Keratinocyte (primary cell): Measurements from ENCODE around the gene CLIP4.

Experiments used
- EZH2 ChIP-seq: IDR thresholded peaks from one replicate; pipeline ENCODE4 v1.6.1; 2012; ENCODE audit warnings: inconsistent platforms, mild to moderate bottlenecking, low read length, moderate library complexity
- TF ChIP-seq, protein P1 (sequence below), 3 experiments: IDR thresholded peaks in 1 of 3; conservative IDR thresholded peaks in 1 of 3; optimal IDR thresholded peaks in 1 of 3; 2 replicates in 2 of 3; 3 replicates in 1 of 3; pipeline versions ENCODE3 to v1.5.1; 2011; ENCODE audit warnings: low read length in 3 of 3, mild to moderate bottlenecking in 3 of 3, moderate library complexity in 2 of 3, control low read depth in 1 of 3, inconsistent platforms in 1 of 3; ENCODE audit not compliant: insufficient read depth in 2 of 3; ENCODE audit errors: extremely low read depth in 1 of 3

DNA sequence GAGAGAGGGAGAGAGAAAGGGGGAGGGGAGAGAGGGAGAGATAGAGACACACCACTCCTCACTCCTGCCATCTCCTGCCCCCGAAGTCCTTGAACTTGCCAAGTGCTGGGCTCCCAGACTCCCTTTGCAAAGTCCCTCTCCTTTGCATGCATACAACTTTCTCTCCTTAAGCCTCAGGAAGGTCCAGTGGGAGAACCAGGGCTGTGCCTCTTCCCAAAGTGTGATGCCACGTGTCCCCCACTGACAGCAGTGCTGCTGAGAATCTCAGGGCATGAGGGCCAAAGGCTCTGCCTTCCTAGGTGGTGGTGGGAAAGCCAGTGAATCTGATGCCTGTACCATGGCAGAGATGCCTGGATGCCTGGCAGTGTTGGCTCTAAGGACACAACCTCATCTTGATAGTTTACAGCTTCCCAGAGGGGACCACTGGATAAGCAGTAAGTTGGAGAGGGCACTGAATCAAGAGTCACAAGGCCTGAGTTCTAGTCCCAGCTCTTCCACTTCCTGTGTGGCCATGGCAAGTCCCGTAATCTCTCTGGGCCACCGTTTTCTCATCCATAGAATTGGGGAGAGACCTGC lies 103.4 kb downstream of the CLIP4 start:
- TF ChIP-seq, protein P1, sequence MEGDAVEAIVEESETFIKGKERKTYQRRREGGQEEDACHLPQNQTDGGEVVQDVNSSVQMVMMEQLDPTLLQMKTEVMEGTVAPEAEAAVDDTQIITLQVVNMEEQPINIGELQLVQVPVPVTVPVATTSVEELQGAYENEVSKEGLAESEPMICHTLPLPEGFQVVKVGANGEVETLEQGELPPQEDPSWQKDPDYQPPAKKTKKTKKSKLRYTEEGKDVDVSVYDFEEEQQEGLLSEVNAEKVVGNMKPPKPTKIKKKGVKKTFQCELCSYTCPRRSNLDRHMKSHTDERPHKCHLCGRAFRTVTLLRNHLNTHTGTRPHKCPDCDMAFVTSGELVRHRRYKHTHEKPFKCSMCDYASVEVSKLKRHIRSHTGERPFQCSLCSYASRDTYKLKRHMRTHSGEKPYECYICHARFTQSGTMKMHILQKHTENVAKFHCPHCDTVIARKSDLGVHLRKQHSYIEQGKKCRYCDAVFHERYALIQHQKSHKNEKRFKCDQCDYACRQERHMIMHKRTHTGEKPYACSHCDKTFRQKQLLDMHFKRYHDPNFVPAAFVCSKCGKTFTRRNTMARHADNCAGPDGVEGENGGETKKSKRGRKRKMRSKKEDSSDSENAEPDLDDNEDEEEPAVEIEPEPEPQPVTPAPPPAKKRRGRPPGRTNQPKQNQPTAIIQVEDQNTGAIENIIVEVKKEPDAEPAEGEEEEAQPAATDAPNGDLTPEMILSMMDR (optimal IDR thresholded peaks at IDR 0.05 in 1 of 3, IDR thresholded peaks at IDR 0.05 in 1 of 3, conservative IDR thresholded peaks at IDR 0.05 in 1 of 3; ENCODE audit: extremely low read depth in 1 of 3, insufficient read depth in 2 of 3, low read length in 3 of 3): no peak
- no peak for TF ChIP-seq EZH2
